Suprapubic skin (tissue), 3 donors: ENCODE results near the gene HAUS5.

ENCODE experiments used
- POLR2AphosphoS5 ChIP-seq, 3 donors: sonication (generic); formaldehyde crosslinking; IDR thresholded peaks; one replicate each; pipeline ENCODE4 v1.6.1; 2017; ENCODE audit warnings: antibody characterized with exemption in 3 of 3
- TF ChIP-seq, protein P1 (sequence below), 2 donors: fragments of 200-600 bp in 1 of 2; fragments of 450-650 bp in 1 of 2; sonication (generic) in 1 of 2; IDR thresholded peaks; one replicate each; pipeline ENCODE4 v1.5.1; 2016 to 2019; ENCODE audit warnings: antibody characterized with exemption in 2 of 2, mild to moderate bottlenecking in 1 of 2, moderate library complexity in 1 of 2

DNA sequence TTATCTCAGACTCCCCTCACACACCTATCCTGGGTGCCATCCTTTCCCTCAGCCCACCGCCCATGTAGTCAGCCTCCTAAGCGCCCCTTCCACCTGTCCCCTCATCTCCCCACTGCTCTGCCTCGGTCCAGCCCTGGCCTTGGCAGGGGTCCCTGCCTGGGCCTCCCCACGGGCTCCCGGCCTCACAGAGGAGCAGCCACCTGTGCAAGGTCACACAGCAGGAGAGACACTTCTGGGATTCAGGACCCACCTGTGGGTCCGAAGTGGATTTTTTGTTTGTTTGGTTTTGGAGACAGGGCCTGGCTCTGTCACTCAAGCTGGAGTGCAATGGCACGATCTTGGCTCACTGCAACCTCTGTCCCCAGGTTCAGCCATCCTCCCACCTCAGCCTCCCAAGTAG is 53.1 kb downstream of the HAUS5 start:
- TF ChIP-seq, protein P1, sequence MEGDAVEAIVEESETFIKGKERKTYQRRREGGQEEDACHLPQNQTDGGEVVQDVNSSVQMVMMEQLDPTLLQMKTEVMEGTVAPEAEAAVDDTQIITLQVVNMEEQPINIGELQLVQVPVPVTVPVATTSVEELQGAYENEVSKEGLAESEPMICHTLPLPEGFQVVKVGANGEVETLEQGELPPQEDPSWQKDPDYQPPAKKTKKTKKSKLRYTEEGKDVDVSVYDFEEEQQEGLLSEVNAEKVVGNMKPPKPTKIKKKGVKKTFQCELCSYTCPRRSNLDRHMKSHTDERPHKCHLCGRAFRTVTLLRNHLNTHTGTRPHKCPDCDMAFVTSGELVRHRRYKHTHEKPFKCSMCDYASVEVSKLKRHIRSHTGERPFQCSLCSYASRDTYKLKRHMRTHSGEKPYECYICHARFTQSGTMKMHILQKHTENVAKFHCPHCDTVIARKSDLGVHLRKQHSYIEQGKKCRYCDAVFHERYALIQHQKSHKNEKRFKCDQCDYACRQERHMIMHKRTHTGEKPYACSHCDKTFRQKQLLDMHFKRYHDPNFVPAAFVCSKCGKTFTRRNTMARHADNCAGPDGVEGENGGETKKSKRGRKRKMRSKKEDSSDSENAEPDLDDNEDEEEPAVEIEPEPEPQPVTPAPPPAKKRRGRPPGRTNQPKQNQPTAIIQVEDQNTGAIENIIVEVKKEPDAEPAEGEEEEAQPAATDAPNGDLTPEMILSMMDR (IDR thresholded peaks at IDR 0.05) = no peak
- TF ChIP-seq POLR2AphosphoS5 (IDR thresholded peaks at IDR 0.05) = no peak
